NCI-H2196 (cell line): Measurements from ENCODE around the gene GRIP1.

Experiments
- DNase-seq: peaks from one replicate; lab custom pipeline; 2025; ENCODE audit not compliant: unreplicated experiment; lab: John Stamatoyannopoulos, UW

GRIP1 gene

GRCh38 chr12:66678338-66679275 is at the start of gene GRIP1:
GRIP1 (minus strand) TSS chr12:66679076; CDS start chr12:66678904, 172 bp downstream.
- DNase-seq = no peak

DNA sequence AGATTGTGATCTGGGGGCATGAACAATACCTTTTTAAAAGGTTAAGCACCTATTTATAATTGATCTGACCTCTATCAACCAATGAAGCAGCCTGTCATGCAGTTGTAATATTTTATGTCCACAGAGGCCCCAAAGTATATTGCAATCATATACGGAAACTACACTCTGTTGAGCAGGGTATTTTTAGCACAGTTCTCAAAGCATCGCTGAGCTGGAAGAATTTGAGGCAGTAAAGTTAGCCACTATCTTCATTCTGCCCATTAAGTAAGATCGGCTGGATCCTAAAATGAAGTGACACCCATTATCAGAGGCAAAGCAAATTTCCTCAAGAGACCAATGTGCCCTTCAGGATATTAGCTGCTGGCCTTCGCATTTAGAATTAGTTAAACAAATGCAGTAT is 47.7 kb upstream of the GRIP1 start:
- no peak for DNase-seq

GRCh38 chr12:66725031-66725430 is 46.2 kb upstream of the GRIP1 start:
- no peak for DNase-seq

DNA sequence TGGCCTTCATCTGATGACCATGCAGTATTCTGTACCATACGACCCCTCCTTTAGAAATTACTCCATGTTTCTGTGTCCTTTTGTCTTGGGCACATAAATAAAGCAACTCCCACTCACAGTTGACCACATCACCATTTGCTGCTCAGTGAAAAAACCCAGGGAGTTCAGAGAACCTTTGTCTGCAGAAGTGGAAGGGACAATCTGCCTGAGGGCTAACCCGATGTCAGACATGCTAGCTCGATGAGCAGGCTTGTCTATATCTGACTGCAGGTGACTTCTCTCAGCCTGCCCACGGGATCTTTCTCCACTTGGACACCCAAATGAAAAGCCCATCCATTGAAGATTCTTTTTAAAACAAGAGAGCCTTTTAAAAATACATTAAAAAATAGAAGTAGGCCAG is 45.7 kb upstream of the GRIP1 start:
- no peak for DNase-seq

DNA sequence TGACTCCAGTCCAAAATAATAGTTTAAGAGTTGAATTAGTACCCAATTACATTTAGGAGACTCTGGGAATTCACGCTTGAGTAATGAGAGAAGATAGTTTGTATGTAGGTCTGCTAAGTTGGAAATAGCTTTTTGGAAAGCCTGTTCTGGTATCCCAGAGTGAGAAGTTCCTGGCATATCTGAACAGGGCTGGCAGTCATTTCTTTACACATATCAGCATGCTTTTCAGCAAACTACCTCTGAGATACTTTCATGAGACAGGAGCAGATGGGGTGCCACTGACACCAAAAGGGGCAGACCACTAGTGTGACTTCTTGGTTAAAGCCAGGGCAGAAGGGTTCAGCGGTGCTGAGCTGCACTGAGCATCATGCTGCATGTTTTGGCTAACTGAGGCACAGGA is 45.1 kb upstream of the GRIP1 start:
- DNase-seq = no peak

- DNase-seq = no peak
These were observed 41.0 kb upstream of the GRIP1 start for GRCh38 chr12:66719862-66720261.

- DNase-seq = no peak
These were observed 38.3 kb upstream of the GRIP1 start for GRCh38 chr12:66717036-66717673.

DNA sequence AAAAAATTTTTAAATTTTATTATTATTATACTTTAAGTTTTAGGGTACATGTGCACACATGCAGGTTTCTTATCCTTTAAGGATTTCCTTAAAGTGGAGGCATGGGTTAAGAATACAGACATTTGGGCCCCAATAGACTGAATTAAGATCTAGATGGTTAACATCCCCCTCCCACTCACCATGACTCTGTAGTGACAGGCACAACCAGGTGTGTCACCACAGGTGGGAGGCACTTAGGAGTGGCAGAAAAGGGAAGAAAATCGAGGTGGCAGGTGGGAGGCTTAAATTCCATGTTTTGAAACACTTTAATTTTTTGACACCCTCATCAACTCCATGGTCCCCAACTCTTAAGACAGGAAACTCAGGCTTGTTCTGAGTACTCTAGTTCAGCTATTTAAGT is 37.6 kb upstream of the GRIP1 start:
- no peak for DNase-seq

GRCh38 chr12:66714709-66715108 is 35.8 kb upstream of the GRIP1 start:
- DNase-seq = no peak

- DNase-seq = no peak
These were observed 35.1 kb upstream of the GRIP1 start for GRCh38 chr12:66713984-66714383.

- DNase-seq = no peak
These were observed 31.0 kb upstream of the GRIP1 start for GRCh38 chr12:66709893-66710292.

GRCh38 chr12:66709457-66709773 is 30.5 kb upstream of the GRIP1 start:
- DNase-seq = no peak

GRCh38 chr12:66708704-66709456 is 30.0 kb upstream of the GRIP1 start:
- peak; percentile 49 for DNase-seq

GRCh38 chr12:66707002-66707697 is 28.3 kb upstream of the GRIP1 start:
- DNase-seq = no peak

DNA sequence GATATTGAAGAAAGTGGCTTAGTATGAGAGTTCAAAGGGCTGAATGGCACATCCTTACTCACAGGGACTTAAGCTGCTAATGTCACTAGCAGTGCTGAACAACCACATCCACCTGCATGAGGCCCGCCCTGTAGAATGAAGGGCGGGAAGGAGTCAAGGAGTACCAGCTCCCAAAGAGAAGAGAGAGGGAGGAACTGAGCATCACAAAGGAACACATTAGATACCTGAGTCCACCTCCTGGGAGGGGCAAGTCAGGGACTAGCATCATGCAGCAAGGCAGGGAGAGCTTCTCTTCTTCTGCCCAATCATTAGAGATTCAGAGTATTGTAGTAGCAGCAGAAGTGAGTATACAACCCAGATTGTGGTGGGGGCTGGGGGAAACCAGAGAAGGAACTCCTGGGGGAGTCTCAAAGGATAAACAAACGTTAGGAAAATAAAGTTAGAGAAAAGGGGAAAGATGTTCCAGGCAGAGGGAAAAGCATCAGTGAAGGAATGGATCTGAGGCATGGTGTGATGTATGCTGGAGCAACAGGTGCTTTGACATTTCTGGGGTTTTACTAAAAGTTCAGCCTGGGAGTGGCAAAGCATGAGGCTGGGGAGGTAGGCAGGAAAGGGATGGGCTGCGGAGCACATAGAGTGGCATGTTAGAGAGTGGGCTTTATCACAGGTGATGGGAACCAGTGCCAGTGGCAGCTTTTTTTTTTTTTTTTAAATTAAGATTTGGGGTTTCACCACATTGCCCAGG is 21.0 kb upstream of the GRIP1 start:
- no peak for DNase-seq

DNA sequence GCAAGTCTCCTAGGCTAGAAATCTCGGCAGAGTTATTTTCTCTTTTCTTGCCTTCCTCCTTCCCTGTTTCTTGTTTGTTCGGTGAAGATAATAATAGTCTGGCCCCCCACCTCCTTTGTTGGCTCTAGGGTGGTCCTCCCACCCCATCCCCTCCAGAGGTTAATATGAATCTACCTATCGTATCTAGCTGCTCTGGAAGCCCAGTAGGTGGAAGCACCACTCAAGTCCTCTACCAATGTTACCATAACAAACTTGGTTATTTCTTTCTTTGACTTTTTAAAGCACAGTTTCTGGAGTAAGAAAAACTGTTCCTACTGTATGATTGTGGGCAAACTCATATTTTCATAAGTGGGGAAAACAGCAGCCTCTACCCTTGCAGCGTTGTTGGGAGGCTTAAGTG is 19.7 kb upstream of the GRIP1 start:
- DNase-seq = no peak

DNA sequence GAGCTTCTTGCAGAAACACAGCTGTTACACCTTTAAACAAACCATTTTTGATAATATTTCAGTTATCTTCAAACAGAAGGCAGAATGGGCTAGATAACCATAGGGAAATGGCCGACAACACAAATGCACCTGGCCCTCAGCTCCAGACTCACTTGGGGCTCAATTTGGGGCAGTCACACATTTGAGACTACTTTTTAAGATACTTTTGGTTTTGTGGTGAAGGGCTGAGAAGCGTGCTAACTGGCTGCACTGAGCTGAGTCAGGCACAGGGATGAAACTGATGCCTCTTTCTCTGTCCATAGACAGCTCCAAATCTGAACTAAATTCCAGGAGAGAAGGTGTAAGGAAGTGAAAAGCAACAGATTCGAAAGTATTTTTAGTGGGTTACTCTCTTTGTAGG is 18.5 kb upstream of the GRIP1 start:
- DNase-seq = no peak

DNA sequence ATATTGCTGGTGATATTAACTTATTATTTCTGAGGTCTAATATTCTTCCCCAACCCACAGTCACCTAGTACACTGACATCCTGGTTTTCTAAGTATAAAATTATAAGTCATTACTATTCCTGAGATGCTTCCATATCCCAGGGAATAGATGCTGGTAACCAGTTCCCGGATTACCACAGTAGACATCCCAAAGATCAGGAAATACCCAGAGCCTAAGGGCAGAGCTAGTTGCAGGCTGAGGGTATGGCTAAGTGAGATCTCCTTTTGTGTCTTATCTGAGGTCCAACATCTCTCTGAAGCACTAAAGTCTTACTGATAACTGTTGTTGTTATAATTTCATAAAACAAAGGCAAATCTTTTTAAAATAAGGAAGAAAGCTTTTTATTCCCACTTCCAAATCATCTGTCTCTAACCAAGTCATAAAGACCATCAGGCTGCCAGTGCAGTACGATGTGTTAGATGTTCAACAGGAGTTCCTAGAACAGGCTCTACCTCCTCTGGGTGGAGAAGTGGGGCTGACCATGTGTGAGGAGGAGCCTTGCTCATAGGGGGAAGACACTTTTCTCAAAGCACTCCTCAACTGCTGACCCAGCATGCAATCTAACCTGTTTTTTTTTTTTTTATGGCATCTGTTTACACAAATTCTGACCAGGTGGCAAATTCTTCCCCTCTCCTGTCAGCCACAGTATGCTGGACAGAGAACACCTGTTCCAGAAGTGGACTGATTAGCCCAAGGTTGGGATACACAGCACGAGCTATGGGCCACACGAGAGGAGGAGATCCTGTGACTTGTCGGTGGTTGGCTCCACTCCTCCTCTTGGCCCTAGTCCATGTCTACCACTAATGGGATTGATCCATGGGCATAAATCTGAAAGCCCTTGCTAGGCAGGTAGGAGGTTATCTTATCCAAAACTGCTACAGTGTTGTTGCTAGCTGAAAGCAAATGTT is 16.1 kb upstream of the GRIP1 start:
- DNase-seq = peak; percentile 42

DNA sequence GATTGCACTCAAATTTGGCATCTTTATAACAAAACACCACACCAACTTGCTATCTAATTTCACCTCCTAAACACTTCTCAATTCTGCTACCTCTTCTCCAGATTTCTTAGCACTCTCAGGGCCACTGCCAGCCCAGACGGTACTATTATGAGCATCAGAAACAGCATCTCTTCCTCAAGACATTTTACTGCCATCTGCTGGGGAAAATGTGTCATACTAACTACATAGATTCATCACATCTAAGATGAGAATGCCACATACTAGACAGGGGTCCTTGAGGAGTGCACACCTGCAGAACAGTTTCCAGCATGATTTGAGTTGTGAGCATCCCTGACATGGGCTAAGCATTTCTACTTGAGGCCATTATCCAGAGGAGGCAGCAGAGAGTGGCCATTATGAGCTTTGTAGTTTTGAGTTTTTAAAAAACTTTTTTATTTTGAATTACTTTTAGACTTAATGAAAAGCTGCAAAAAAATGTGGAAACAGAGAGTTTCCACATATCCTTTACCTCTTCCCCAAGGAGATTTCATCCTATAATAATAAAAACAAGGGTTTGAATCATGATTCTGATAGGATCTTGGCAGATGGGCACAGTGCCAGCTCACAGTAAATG is 15.1 kb upstream of the GRIP1 start:
- DNase-seq = peak; percentile 69
